HCT116 (cell line): ENCODE results near the gene CAMK2N2. TPM values are rescaled to one million over a fixed set of nuclear protein-coding genes. Genes with fewer than 3 reads are reported as not detected.

Source experiments
- microRNA counts: library from miRNA; unstranded; fragments of <30 nt; microRNA quantifications from one replicate; lab custom pipeline; 2015
- microRNA-seq: library from miRNA; unstranded; fragments of <30 nt; microRNA quantifications from one replicate; pipeline ENCODE4, GENCODE V29; 2016; ENCODE audit warnings: borderline number of aligned reads
- total RNA-seq: library from RNA; stranded (reverse); gene quantifications from one replicate; pipeline ENCODE4 v1.2.1, GENCODE V29; 2021; ENCODE audit not compliant: unreplicated experiment

CAMK2N2 gene
- total RNA-seq, 1 experiment from 2014 or later = 5.1 TPM

MicroRNAs within 50 kb of the gene (microRNA counts, 767-probe panel; counts per million panel counts)
- not detected for microRNA hsa-miR-1224-3p (lab: Ali Mortazavi, UCI)
- microRNA hsa-miR-1224-5p (lab: Ali Mortazavi, UCI) = not detected

Small RNA genes within 50 kb of the gene (microRNA-seq; reads per million reads assigned to microRNA genes)
- 49.1 reads per million, percentile 54 among the genes with 10 or more reads in this experiment for gene MIR1224

Other genes with a start within 250 kb of the CAMK2N2 start
- gene ABCC5, start 243.7 kb downstream of the CAMK2N2 start, total RNA-seq = 16.9 TPM
- gene HTR3D, start 229.8 kb downstream of the CAMK2N2 start, total RNA-seq = not detected
- gene HTR3C, start 208.5 kb downstream of the CAMK2N2 start, total RNA-seq = not detected
- gene HTR3E, start 164.5 kb downstream of the CAMK2N2 start, total RNA-seq = not detected
- gene EIF2B5, start 126.2 kb downstream of the CAMK2N2 start, total RNA-seq = 50.3 TPM
- 60.7 TPM for gene DVL3, start 106.2 kb downstream of the CAMK2N2 start, total RNA-seq
- gene AP2M1, start 86.7 kb downstream of the CAMK2N2 start, total RNA-seq = 353 TPM
- gene ABCF3, start 75.4 kb downstream of the CAMK2N2 start, total RNA-seq = 74.6 TPM
- gene VWA5B2, start 32.0 kb downstream of the CAMK2N2 start, total RNA-seq = 10.6 TPM
- gene ALG3, start 12.6 kb downstream of the CAMK2N2 start, total RNA-seq = 56.6 TPM
- 10.5 TPM for gene EEF1AKMT4, start 11.9 kb downstream of the CAMK2N2 start, total RNA-seq
- not detected for gene ECE2, start 14.5 kb upstream of the CAMK2N2 start, total RNA-seq
- 402 TPM for gene PSMD2, start 37.7 kb upstream of the CAMK2N2 start, total RNA-seq
- gene EIF4G1, start 53.1 kb upstream of the CAMK2N2 start, total RNA-seq = 496 TPM
- 17.8 TPM for gene FAM131A, start 76.0 kb upstream of the CAMK2N2 start, total RNA-seq
- 21.6 TPM for gene CLCN2, start 100.1 kb upstream of the CAMK2N2 start, total RNA-seq
- gene POLR2H, start 100.2 kb upstream of the CAMK2N2 start, total RNA-seq = 156 TPM
- gene THPO, start 116.7 kb upstream of the CAMK2N2 start, total RNA-seq = not detected
- 8.0 TPM for gene CHRD, start 118.5 kb upstream of the CAMK2N2 start, total RNA-seq